HG03108 (cell line): ENCODE results near the gene VEPH1.

Experiments
- ATAC-seq: cut with Tn5 transposase; IDR thresholded peaks from one replicate; pipeline ENCODE4 v1.9.1; 2021; ENCODE audit warnings: moderate library complexity; ENCODE audit not compliant: unreplicated experiment

Gene VEPH1

DNA sequence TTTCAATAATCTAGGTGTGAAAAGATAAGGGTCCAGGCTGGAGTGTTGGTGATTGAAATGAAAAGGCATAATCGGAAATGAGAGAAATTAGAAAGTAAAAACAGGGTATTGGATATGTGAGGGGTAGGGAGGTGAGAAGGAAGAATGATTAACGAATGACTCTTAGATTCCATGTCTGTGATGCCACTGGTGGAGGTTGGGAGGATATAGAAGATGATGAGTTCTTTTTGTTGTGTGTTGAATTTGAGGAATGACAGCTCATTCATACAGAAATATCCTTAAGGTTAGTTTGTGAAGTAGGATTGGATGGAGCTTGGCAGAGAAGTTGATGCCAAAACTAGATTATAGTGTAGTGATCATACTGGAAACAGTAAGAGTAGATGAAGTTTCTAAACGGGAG, 271.1 kb downstream of the VEPH1 start:
- ATAC-seq, result no peak

DNA sequence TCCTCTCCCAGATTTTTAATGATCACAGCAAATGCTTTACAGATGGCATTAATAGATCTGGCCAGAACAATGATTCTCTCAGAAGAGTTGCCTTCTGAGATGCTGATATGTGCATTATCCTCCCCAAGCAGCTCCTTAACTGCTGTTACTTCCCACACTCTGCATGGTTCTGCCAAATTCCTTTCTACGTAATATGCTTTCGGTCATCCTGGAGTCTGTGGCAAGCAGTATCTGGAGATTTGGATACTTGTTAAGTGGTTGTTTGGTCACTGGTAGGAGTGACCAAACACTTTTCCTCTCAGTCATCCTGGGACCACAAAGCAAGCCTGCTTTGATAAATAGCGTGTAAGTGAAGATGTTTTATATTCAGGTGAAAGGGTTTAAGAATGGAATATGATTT, 272.1 kb downstream of the VEPH1 start:
- ATAC-seq, result no peak

DNA sequence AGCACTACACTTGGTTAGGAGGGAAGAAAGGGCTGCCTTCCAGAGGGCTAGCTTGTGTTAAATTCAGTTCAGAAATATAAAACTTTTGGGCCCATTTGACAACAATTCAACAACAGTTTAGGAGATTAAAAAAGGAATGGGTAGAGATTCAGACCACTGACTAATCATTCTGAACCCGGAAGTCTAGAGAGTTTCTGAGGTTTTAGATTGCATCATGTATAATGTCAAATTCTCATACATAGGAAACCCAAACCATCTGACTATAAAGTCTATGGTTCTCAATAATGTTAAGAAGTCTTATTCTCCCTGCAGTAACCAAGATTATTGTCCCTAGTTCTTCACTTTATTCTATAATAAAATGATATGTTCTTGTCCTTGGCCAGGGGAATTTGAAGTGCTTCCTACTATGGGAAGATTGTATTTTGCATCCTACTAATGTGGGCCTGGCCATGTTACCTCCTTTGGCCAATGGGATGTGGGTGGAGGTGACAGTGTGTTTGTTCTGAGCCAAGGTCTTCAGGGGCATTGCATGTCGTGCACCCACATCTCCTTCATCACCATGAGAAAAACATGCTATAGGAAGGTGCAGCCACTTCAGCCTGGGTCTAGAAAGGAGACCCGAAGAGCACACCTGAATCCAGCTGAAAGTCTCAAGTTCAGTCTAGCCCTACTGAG, 276.9 kb downstream of the VEPH1 start:
- no peak for ATAC-seq

DNA sequence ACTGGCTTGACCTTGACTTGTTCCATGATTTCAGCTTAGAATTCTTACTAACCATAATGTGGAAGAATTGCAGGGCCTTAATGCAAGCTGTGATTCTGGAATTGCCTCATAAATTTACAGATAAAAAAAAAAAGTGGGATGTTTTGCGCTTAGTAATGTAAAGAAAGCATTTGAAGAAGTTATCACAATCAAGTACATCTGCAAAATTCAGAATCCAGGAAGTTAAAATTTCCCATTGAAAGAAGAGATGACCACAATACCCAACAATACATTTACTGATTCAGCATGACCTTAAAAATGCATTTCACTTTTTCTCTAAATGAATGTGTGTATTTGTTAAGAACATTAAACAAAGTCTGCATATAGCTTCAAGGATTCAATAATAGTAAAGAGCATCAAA, 278.2 kb downstream of the VEPH1 start:
- ATAC-seq, result no peak

- no peak for ATAC-seq
These were observed 282.3 kb downstream of the VEPH1 start for GRCh38 chr3:157220883-157221282.

GRCh38 chr3:157220211-157220610, 283.0 kb downstream of the VEPH1 start:
- ATAC-seq, result no peak

GRCh38 chr3:157219215-157219614, 284.0 kb downstream of the VEPH1 start:
- ATAC-seq, result no peak
